WI38 (cell line): Measurements from ENCODE around the gene RPL12.

Experiments used
- H3K4me3 ChIP-seq: 2 replicates; pipeline ENCODE4 v1.5.1; 2011; ENCODE audit warnings: low read depth, mild to moderate bottlenecking, control low read depth, low read length
- TF ChIP-seq, protein P1 (sequence below): IDR thresholded peaks from 2 replicates; pipeline ENCODE4 v1.5.1; 2012; ENCODE audit warnings: low read depth, mild to moderate bottlenecking, control low read depth, low read length

The RPL12 gene

DNA sequence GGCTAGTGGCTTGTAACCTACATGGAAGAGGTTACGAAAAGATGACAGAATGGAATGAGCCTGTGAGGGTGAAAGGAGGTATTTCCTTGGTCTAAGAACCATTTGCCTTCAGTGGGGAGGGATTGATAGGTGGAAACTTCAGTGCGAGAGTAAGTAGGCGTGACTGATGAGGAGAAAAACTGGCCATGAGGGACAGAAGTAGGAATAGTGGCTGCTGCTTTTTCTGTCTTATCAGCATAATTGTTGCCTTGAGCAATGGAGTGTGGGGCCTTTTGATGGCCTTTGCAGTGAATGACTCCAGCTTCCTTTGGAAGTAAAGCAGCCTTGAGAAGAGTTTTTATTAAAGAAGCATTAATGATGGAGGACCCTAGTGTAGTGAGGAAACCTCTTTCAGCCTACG lies 36.1 kb downstream of the RPL12 start:
- H3K4me3 ChIP-seq = no peak overlapping the region
- TF ChIP-seq, protein P1, sequence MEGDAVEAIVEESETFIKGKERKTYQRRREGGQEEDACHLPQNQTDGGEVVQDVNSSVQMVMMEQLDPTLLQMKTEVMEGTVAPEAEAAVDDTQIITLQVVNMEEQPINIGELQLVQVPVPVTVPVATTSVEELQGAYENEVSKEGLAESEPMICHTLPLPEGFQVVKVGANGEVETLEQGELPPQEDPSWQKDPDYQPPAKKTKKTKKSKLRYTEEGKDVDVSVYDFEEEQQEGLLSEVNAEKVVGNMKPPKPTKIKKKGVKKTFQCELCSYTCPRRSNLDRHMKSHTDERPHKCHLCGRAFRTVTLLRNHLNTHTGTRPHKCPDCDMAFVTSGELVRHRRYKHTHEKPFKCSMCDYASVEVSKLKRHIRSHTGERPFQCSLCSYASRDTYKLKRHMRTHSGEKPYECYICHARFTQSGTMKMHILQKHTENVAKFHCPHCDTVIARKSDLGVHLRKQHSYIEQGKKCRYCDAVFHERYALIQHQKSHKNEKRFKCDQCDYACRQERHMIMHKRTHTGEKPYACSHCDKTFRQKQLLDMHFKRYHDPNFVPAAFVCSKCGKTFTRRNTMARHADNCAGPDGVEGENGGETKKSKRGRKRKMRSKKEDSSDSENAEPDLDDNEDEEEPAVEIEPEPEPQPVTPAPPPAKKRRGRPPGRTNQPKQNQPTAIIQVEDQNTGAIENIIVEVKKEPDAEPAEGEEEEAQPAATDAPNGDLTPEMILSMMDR = no peak

DNA sequence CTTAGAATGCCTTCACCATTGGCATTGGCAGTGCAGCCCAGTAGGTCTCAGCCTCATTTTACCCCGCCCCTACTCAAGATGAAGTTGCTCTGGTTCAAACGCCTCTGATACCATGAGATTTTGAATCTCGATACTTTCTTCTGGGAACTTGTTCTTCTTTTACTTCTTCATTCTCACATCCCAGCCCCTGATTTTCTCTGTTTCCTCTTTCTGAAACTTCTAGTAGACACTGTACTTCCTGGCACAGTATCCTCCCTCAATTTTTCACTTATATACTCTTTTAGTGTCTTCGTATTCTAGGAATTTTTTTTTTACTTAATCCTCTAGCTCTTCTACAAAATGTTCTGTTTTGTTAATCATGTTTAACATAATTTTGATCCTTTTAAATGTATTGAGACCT lies 40.1 kb downstream of the RPL12 start:
- no peak overlapping the region for H3K4me3 ChIP-seq
- TF ChIP-seq, protein P1 = no peak

DNA sequence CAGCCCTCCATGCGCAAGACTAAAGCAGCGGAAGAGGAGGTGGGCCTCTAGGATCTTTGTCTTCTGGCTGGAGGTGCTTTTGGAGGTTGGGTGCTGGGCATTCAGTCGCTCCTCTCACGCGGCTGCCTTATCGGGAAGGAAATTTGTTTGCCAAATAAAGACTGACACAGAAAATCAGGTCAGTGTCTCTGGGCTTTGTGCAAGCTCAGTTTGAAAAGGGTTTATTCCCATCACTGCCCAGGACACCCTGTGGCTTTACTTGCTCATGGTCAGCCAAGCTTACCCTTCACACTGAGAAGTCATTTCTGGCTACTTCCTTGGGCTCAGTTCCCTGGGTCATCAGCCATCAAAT lies 43.7 kb downstream of the RPL12 start:
- no peak overlapping the region for H3K4me3 ChIP-seq
- TF ChIP-seq, protein P1 = no peak

DNA sequence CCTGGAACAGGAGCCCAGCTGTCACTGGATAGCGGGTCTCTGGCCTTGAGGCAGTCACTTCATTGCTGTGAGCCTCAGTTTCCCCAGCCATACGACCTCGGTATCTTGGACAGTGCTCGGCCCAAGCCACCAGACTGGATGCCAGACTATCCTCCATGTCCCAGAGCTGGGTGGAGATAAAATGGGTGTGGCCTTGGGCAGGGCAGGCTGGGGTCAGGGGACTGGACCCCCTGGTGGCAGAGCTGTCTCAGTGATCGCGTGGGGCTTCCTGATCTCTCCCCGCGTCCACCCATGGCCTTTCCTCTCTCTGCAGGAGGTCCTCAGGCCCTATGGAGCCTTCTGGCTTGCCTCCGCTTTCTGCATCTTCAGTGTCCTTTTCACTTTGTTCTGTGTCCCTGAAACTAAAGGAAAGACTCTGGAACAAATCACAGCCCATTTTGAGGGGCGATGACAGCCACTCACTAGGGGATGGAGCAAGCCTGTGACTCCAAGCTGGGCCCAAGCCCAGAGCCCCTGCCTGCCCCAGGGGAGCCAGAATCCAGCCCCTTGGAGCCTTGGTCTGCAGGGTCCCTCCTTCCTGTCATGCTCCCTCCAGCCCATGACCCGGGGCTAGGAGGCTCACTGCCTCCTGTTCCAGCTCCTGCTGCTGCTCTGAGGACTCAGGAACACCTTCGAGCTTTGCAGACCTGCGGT lies 44.3 kb downstream of the RPL12 start:
- TF ChIP-seq, protein P1 = no peak
- H3K4me3 ChIP-seq = no peak overlapping the region

DNA sequence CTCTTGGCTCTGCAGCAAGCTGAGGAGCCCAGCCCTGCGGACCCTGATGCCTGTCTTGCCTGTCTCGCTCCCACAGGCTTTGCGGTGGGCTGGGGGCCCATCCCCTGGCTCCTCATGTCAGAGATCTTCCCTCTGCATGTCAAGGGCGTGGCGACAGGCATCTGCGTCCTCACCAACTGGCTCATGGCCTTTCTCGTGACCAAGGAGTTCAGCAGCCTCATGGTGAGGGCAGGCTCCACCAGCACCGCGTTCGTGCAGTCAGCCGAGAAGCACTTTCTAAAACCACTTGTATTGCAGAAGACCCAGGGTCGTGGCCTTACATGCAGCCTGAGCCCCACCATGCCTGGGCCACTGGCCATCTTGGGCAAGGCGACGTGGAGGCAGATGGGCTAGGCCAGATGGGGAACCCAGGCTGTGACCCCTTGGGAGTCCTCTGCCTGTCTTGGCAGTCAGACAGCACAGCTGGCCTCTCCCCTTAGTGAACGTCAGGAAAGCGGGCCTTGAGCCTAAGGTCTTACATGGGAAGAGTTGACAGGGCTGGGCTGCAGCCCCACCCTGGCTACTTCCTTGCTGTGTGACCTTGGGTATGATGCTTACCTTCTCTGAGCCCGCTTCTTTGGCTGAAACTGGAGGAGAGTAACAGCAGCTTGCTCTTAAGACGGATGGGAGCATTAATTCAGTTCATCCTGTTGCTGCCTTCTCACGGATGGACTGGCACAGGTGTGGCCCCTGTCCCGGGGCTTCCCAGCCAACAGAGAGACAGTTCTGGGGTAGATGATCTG lies 45.7 kb downstream of the RPL12 start:
- H3K4me3 ChIP-seq = no peak overlapping the region
- TF ChIP-seq, protein P1 = no peak

DNA sequence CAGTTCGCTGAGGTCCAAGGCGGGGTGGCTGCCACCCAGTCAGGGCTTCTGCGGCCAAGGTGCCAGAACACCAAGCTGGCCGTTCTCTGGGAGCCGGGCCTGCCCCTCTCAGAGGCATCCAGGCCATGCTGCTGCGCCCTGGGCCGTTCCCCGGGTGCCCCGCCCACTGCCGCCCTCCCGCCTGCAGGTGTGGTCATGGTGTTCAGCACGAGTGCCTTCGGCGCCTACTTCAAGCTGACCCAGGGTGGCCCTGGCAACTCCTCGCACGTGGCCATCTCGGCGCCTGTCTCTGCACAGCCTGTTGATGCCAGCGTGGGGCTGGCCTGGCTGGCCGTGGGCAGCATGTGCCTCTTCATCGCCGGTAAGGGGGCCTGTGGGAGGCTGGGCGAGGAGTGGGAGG lies 46.6 kb downstream of the RPL12 start:
- no peak overlapping the region for H3K4me3 ChIP-seq
- TF ChIP-seq, protein P1 = no peak

DNA sequence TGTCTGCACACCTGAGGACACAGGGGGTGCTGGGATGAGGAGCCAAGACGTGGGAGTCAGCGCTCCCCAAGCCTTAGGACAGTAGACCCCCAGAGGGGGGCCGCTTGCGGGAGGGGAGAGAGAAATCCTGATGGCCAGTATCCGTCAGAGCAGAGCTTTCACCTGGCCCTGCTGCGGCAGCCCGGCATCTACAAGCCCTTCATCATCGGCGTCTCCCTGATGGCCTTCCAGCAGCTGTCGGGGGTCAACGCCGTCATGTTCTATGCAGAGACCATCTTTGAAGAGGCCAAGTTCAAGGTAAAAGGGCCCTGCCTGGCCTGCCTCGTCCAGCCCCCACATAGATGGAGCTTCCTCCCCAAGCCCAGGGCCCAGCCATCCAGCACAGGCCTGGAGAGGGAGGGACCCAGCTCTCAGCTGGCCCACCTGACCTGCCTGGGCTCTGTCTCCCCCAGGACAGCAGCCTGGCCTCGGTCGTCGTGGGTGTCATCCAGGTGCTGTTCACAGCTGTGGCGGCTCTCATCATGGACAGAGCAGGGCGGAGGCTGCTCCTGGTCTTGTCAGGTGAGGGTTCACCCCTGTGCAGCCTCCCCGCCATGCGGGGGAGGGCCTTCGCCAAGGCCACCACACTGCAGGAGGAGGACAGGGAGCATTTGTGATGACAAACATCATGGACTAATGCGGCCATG lies 47.6 kb downstream of the RPL12 start:
- TF ChIP-seq, protein P1 = no peak
- no peak overlapping the region for H3K4me3 ChIP-seq
